Gastroesophageal sphincter (tissue), 4 donors: ENCODE data around the gene PXYLP1. TPM values are rescaled to one million over a fixed set of nuclear protein-coding genes. Genes with fewer than 3 reads are reported as not detected.

Source experiments
- ATAC-seq: fragments of 150-250 bp; one replicate; pipeline ENCODE4 v1.9.1; 2016; ENCODE audit warnings: mild to moderate bottlenecking, moderate library complexity
- H3K27ac ChIP-seq, 4 donors: fragments of 200-600 bp; sonication (generic) in 3 of 4; 1 replicate in 3 of 4; 2 replicates in 1 of 4; pipeline ENCODE4 v1.5.1; 2016 to 2019
- H3K27me3 ChIP-seq: fragments of 200-600 bp; sonication (generic); one replicate; pipeline ENCODE4 v1.5.1; 2019
- H3K36me3 ChIP-seq, 2 donors: fragments of 200-600 bp; sonication (generic); one replicate each; pipeline ENCODE4 v1.5.1; 2019; ENCODE audit warnings: control low read depth in 1 of 2
- H3K4me1 ChIP-seq, 3 donors: fragments of 200-600 bp; sonication (generic); 1 replicate in 2 of 3; 2 replicates in 1 of 3; pipeline ENCODE4 v1.5.1; 2016 to 2019; ENCODE audit warnings: control low read depth in 2 of 3
- H3K4me3 ChIP-seq, 2 donors: fragments of 200-600 bp; sonication (generic); one replicate each; pipeline ENCODE4 v1.5.1; 2019; ENCODE audit warnings: mild to moderate bottlenecking in 1 of 2, moderate library complexity in 1 of 2
- H3K9me3 ChIP-seq, 3 donors: fragments of 200-600 bp; sonication (generic); one replicate each; pipeline ENCODE4 v1.5.1; 2017 to 2019; ENCODE audit warnings: control low read depth in 2 of 3
- CTCF ChIP-seq, 4 experiments: fragments of 200-600 bp in 2 of 4; fragments of 450-650 bp in 2 of 4; sonication (generic) in 1 of 4; IDR thresholded peaks; one replicate each; pipeline ENCODE4 v1.5.1; 2017 to 2019; ENCODE audit warnings: antibody characterized with exemption in 4 of 4, mild to moderate bottlenecking in 2 of 4, moderate library complexity in 2 of 4
- EP300 ChIP-seq: sonication (generic); formaldehyde crosslinking; IDR thresholded peaks from one replicate; pipeline ENCODE4 v1.6.1; 2017; ENCODE audit warnings: antibody characterized with exemption, mild to moderate bottlenecking
- POLR2A ChIP-seq, 2 donors: fragments of 450-650 bp; IDR thresholded peaks; one replicate each; pipeline ENCODE4 v1.6.1; 2017; ENCODE audit warnings: antibody characterized with exemption in 2 of 2, mild to moderate bottlenecking in 2 of 2, moderate library complexity in 1 of 2
- POLR2AphosphoS5 ChIP-seq: sonication (generic); formaldehyde crosslinking; IDR thresholded peaks from one replicate; pipeline ENCODE4 v1.6.1; 2017; ENCODE audit warnings: antibody characterized with exemption
- WGBS, 2 donors: methylation state at CpG; one replicate each; pipeline ENCODE4 v1.1.5; 2018; ENCODE audit warnings: low coverage in 1 of 2; 5-methylcytosine and 5-hydroxymethylcytosine counted together
- total RNA-seq, 4 donors: library from RNA; depleted of rRNA; stranded (reverse); fragments of >200 nt; gene quantifications; one replicate each; pipeline ENCODE4 v1.1.0, GENCODE V29; 2016

The PXYLP1 gene
- total RNA-seq, 4 donors from 2014 or later, result 6.5 to 16.9 (median 10.0) TPM

- no peaks in the 10 kb centered on the region for H3K27me3 ChIP-seq
- H3K4me1 ChIP-seq, result peaks cover 0 to 12% (median 6%) of the 10 kb centered on the region in 3 donors
- H3K36me3 ChIP-seq, result no peaks in the 10 kb centered on the region
- no peaks in the 10 kb centered on the region for H3K9me3 ChIP-seq
- ATAC-seq, result no peak
- 66 to 85% methylated on average over 7 to 8 of the region's 12 CpGs for WGBS, 2 donors
- TF ChIP-seq POLR2A (IDR thresholded peaks at IDR 0.05) (no peak), EP300 (no peak), POLR2AphosphoS5 (no peak)
- H3K4me3 ChIP-seq, result no peak overlapping the region
- no peak overlapping the region for H3K27ac ChIP-seq
Observed at GRCh38 chr3:141336672-141337522, 105.3 kb downstream of the PXYLP1 start.

- 100% methylated on average over 1 of the region's 1 CpG for WGBS, 2 donors
- TF ChIP-seq POLR2AphosphoS5 (no peak), CTCF (IDR thresholded peaks at IDR 0.05) (no peak), POLR2A (IDR thresholded peaks at IDR 0.05) (no peak), EP300 (no peak)
- Histone ChIP-seq H3K27ac (no peak overlapping the region), H3K4me3 (no peak overlapping the region), H3K9me3 (no peaks in the 10 kb centered on the region), H3K27me3 (no peaks in the 10 kb centered on the region), H3K36me3 (no peaks in the 10 kb centered on the region), H3K4me1 (peaks cover 0 to 8% (median under 1%) of the 10 kb centered on the region in 3 donors)
- ATAC-seq, result no peak
Observed at GRCh38 chr3:141337523-141337854, 105.9 kb downstream of the PXYLP1 start.

GRCh38 chr3:141337991-141338390 lies 106.4 kb downstream of the PXYLP1 start:
- ATAC-seq, result no peak
- Histone ChIP-seq H3K4me1 (peaks cover 0 to 8% (median 0%) of the 10 kb centered on the region in 3 donors), H3K36me3 (no peaks in the 10 kb centered on the region), H3K27ac (no peak overlapping the region), H3K4me3 (no peak overlapping the region), H3K9me3 (no peaks in the 10 kb centered on the region), H3K27me3 (no peaks in the 10 kb centered on the region)
- no peak for TF ChIP-seq POLR2AphosphoS5
- TF ChIP-seq EP300, result no peak
- no peak for TF ChIP-seq POLR2A (IDR thresholded peaks at IDR 0.05)
- TF ChIP-seq CTCF (IDR thresholded peaks at IDR 0.05), result no peak
- 91 to 92% methylated on average over 2 of the region's 2 CpGs for WGBS, 2 donors

GRCh38 chr3:141338881-141339280 lies 107.3 kb downstream of the PXYLP1 start:
- TF ChIP-seq CTCF (IDR thresholded peaks at IDR 0.05) (no peak), POLR2A (IDR thresholded peaks at IDR 0.05) (no peak), EP300 (no peak), POLR2AphosphoS5 (no peak)
- Histone ChIP-seq H3K27me3 (no peaks in the 10 kb centered on the region), H3K4me1 (peaks cover 0 to under 1% (median 0%) of the 10 kb centered on the region in 3 donors), H3K36me3 (no peaks in the 10 kb centered on the region), H3K9me3 (no peaks in the 10 kb centered on the region), H3K27ac (no peak overlapping the region), H3K4me3 (no peak overlapping the region)
- ATAC-seq, result no peak

GRCh38 chr3:141341536-141341935 lies 109.9 kb downstream of the PXYLP1 start:
- 80 to 89% methylated on average over 1 of the region's 1 CpG for WGBS, 2 donors
- Histone ChIP-seq H3K4me1 (no peaks in the 10 kb centered on the region), H3K4me3 (no peak overlapping the region), H3K27ac (no peak overlapping the region), H3K36me3 (no peaks in the 10 kb centered on the region), H3K9me3 (no peaks in the 10 kb centered on the region), H3K27me3 (no peaks in the 10 kb centered on the region)
- no peak for TF ChIP-seq POLR2AphosphoS5
- no peak for TF ChIP-seq CTCF (IDR thresholded peaks at IDR 0.05)
- TF ChIP-seq EP300, result no peak
- ATAC-seq, result no peak
